ENCODE results near the gene NTF4.

NTF4 gene

GRCh38 chr19:49014123-49014869, 50.3 kb downstream of the NTF4 start:
- no peaks in the 10 kb centered on the region for H3K4me1 ChIP-seq (ENCODE audit: low read length)
- no peak overlapping the region for H3K4me2 ChIP-seq (ENCODE audit: low read depth, low read length)
- H3K4me3 ChIP-seq (ENCODE audit: low read length) = no peak overlapping the region
- no peak overlapping the region for H3K27ac ChIP-seq (ENCODE audit: low read length)
- peaks cover 13% of the 10 kb centered on the region for H3K27me3 ChIP-seq (replicated peaks; ENCODE audit: insufficient read depth, low read length)
- no peaks in the 10 kb centered on the region for H3F3A ChIP-seq (ENCODE audit: insufficient read depth, low read length)
- H2AFZ ChIP-seq (ENCODE audit: low read length) = no peak overlapping the region
- TF ChIP-seq EZH2phosphoT487 (IDR thresholded peaks at IDR 0.05; ENCODE audit: low read length) = no peak
- TF ChIP-seq EZH2 (optimal IDR thresholded peaks at IDR 0.05; ENCODE audit: low read depth, low read length) = no peak
- no peak for TF ChIP-seq CTCF (IDR thresholded peaks at IDR 0.05; ENCODE audit: low read length)
- no peaks in the 10 kb centered on the region for H3K79me2 ChIP-seq (ENCODE audit: low read length)
- H3K9ac ChIP-seq (ENCODE audit: low read length) = no peak overlapping the region
- H3K9me3 ChIP-seq (replicated peaks; ENCODE audit: insufficient read depth, low read length) = no peaks in the 10 kb centered on the region
- DNase-seq = no peak
- no peaks in the 10 kb centered on the region for H3K9me2 ChIP-seq (replicated peaks; ENCODE audit: insufficient read depth, low read length)
- no peaks in the 10 kb centered on the region for H3K36me3 ChIP-seq (replicated peaks; ENCODE audit: insufficient read depth, low read length)
- no peaks in the 10 kb centered on the region for H4K20me1 ChIP-seq (ENCODE audit: insufficient read depth, low read length)

GRCh38 chr19:49011194-49011593, 53.4 kb downstream of the NTF4 start:
- no peak overlapping the region for H3K4me3 ChIP-seq (ENCODE audit: low read length)
- H3F3A ChIP-seq (ENCODE audit: insufficient read depth, low read length) = no peaks in the 10 kb centered on the region
- no peaks in the 10 kb centered on the region for H3K9me2 ChIP-seq (replicated peaks; ENCODE audit: insufficient read depth, low read length)
- no peaks in the 10 kb centered on the region for H3K4me1 ChIP-seq (ENCODE audit: low read length)
- no peak overlapping the region for H3K4me2 ChIP-seq (ENCODE audit: low read depth, low read length)
- no peaks in the 10 kb centered on the region for H3K27me3 ChIP-seq (replicated peaks; ENCODE audit: insufficient read depth, low read length)
- H3K36me3 ChIP-seq (replicated peaks; ENCODE audit: insufficient read depth, low read length) = 0 out of 2 replicates have a peak, but pooled peaks cover under 1% of the 10 kb centered on the region
- DNase-seq = no peak
- no peak for TF ChIP-seq CTCF (IDR thresholded peaks at IDR 0.05; ENCODE audit: low read length)
- no peak overlapping the region for H3K9ac ChIP-seq (ENCODE audit: low read length)
- H3K27ac ChIP-seq (ENCODE audit: low read length) = no peak overlapping the region
- H3K79me2 ChIP-seq (ENCODE audit: low read length) = no peaks in the 10 kb centered on the region
- no peaks in the 10 kb centered on the region for H3K9me3 ChIP-seq (replicated peaks; ENCODE audit: insufficient read depth, low read length)
- H2AFZ ChIP-seq (ENCODE audit: low read length) = no peak overlapping the region
- no peaks in the 10 kb centered on the region for H4K20me1 ChIP-seq (ENCODE audit: insufficient read depth, low read length)

All from MM.1S (cell line).